ENCODE results near the gene SPPL2B. TPM values are rescaled to one million over a fixed set of nuclear protein-coding genes. Genes with fewer than 3 reads are reported as not detected.

Gene SPPL2B
- total and polyA plus RNA-seq, 4 donors, result 9.5 to 34.6 (median 21.4) TPM

DNA sequence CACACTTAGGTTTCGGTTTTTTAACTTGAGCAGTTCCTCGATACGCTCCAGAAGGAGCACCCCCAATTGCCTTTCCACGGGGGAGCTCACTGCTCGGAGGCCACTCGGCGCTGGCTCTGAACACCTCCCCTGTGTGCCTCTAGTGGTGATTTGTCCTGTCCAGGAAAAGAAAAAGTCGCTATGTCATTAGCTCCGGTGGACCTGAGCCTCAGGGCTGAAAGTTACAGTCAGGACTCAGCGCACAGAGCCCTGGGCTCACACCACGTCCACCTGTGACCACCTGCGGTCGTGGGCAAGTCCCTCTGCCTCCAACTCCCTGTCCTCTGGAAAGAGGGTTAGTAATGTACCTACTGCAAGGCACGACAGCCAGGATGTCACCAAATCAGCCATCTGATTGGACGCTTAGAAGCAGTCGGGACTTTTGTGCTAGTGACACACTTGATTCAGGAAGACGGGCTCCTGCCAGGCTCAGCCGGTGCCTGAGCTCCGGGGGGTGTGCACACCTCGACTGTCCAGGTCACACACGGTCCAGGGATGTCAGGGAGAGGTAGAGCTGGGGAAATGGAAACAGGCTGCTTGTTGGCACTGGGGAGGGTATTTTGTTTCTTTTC, 27.7 kb downstream of the SPPL2B start:
- Histone ChIP-seq H3K27me3 (ENCODE audit: control insufficient read depth in 4 of 4, insufficient read depth in 4 of 4, low read length in 3 of 4) (no peaks in the 10 kb centered on the region), H3K36me3 (ENCODE audit: control insufficient read depth in 4 of 4, insufficient read depth in 3 of 4, low read depth in 1 of 4, low read length in 3 of 4) (peaks cover 0 to 13% (median 7%) of the 10 kb centered on the region in 4 donors), H3K9me3 (ENCODE audit: control insufficient read depth in 4 of 4, low read length in 3 of 4) (no peaks in the 10 kb centered on the region), H3K27ac (ENCODE audit: low read depth in 1 of 2, low read length in 2 of 2) (no peak overlapping the region), H3K4me3 (ENCODE audit: low read depth in 1 of 3, low read length in 3 of 3) (no peak overlapping the region), H3K4me1 (ENCODE audit: control insufficient read depth in 4 of 4, insufficient read depth in 4 of 4, low read length in 3 of 4) (no peaks in the 10 kb centered on the region), H3K9ac (ENCODE audit: low read depth in 1 of 2, low read length in 2 of 2) (no peak overlapping the region)
- 85% methylated on average over 21 of the region's 21 CpGs for WGBS
- TF ChIP-seq, protein P1, sequence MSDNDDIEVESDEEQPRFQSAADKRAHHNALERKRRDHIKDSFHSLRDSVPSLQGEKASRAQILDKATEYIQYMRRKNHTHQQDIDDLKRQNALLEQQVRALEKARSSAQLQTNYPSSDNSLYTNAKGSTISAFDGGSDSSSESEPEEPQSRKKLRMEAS (IDR thresholded peaks at IDR 0.05), result no peak
- TF ChIP-seq TAF1 (conservative IDR thresholded peaks at IDR 0.05) (no peak), RXRA (IDR thresholded peaks at IDR 0.05) (no peak), FOXA1 (IDR thresholded peaks at IDR 0.05) (no peak), GABPA (IDR thresholded peaks at IDR 0.05 in 1 of 2, conservative IDR thresholded peaks at IDR 0.05 in 1 of 2) (no peak), FOXA2 (IDR thresholded peaks at IDR 0.05) (no peak), SP1 (IDR thresholded peaks at IDR 0.05) (no peak), RAD21 (IDR thresholded peaks at IDR 0.05) (no peak), NR2F2 (IDR thresholded peaks at IDR 0.05) (no peak), JUND (IDR thresholded peaks at IDR 0.05) (no peak), HNF4G (IDR thresholded peaks at IDR 0.05) (no peak), HNF4A (conservative IDR thresholded peaks at IDR 0.05) (no peak), EGR1 (IDR thresholded peaks at IDR 0.05; ENCODE audit: low read depth in 2 of 2) (no peak), YY1 (IDR thresholded peaks at IDR 0.05) (no peak)
- TF ChIP-seq, protein P2, sequence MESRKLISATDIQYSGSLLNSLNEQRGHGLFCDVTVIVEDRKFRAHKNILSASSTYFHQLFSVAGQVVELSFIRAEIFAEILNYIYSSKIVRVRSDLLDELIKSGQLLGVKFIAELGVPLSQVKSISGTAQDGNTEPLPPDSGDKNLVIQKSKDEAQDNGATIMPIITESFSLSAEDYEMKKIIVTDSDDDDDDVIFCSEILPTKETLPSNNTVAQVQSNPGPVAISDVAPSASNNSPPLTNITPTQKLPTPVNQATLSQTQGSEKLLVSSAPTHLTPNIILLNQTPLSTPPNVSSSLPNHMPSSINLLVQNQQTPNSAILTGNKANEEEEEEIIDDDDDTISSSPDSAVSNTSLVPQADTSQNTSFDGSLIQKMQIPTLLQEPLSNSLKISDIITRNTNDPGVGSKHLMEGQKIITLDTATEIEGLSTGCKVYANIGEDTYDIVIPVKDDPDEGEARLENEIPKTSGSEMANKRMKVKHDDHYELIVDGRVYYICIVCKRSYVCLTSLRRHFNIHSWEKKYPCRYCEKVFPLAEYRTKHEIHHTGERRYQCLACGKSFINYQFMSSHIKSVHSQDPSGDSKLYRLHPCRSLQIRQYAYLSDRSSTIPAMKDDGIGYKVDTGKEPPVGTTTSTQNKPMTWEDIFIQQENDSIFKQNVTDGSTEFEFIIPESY (IDR thresholded peaks at IDR 0.05), result no peak
- TF ChIP-seq, protein P3, sequence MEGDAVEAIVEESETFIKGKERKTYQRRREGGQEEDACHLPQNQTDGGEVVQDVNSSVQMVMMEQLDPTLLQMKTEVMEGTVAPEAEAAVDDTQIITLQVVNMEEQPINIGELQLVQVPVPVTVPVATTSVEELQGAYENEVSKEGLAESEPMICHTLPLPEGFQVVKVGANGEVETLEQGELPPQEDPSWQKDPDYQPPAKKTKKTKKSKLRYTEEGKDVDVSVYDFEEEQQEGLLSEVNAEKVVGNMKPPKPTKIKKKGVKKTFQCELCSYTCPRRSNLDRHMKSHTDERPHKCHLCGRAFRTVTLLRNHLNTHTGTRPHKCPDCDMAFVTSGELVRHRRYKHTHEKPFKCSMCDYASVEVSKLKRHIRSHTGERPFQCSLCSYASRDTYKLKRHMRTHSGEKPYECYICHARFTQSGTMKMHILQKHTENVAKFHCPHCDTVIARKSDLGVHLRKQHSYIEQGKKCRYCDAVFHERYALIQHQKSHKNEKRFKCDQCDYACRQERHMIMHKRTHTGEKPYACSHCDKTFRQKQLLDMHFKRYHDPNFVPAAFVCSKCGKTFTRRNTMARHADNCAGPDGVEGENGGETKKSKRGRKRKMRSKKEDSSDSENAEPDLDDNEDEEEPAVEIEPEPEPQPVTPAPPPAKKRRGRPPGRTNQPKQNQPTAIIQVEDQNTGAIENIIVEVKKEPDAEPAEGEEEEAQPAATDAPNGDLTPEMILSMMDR (IDR thresholded peaks at IDR 0.05; ENCODE audit: low read depth, low read length, missing input control), result no peak
- TF ChIP-seq, protein P4, sequence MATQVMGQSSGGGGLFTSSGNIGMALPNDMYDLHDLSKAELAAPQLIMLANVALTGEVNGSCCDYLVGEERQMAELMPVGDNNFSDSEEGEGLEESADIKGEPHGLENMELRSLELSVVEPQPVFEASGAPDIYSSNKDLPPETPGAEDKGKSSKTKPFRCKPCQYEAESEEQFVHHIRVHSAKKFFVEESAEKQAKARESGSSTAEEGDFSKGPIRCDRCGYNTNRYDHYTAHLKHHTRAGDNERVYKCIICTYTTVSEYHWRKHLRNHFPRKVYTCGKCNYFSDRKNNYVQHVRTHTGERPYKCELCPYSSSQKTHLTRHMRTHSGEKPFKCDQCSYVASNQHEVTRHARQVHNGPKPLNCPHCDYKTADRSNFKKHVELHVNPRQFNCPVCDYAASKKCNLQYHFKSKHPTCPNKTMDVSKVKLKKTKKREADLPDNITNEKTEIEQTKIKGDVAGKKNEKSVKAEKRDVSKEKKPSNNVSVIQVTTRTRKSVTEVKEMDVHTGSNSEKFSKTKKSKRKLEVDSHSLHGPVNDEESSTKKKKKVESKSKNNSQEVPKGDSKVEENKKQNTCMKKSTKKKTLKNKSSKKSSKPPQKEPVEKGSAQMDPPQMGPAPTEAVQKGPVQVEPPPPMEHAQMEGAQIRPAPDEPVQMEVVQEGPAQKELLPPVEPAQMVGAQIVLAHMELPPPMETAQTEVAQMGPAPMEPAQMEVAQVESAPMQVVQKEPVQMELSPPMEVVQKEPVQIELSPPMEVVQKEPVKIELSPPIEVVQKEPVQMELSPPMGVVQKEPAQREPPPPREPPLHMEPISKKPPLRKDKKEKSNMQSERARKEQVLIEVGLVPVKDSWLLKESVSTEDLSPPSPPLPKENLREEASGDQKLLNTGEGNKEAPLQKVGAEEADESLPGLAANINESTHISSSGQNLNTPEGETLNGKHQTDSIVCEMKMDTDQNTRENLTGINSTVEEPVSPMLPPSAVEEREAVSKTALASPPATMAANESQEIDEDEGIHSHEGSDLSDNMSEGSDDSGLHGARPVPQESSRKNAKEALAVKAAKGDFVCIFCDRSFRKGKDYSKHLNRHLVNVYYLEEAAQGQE (IDR thresholded peaks at IDR 0.05), result no peak
- TF ChIP-seq, protein P5, sequence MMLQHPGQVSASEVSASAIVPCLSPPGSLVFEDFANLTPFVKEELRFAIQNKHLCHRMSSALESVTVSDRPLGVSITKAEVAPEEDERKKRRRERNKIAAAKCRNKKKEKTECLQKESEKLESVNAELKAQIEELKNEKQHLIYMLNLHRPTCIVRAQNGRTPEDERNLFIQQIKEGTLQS (IDR thresholded peaks at IDR 0.05), result no peak
- DNase-seq (ENCODE audit: low spot score), result no peak

All from liver (tissue), 9 donors.